ENCODE measurements around the gene SPOCK1.

Gene SPOCK1

DNA sequence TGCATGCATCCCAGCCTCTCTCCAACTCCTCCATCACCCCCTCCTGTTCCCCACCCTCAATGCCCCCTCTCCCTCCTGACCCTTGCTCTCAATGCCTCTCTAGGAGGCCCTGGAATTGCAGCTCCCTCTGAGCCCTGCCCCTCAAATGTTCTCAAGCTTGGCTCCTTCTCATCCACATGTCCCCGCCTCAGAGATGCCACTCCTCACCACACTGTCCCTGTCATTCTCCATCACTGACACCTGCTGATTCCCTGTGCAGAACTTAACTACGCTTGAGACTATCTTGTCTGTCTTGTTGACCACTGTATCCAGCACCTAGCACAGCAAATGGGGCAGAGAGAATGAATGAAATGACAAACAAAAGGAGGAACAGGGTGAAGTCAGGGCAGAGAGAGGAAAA is 314.4 kb downstream of the SPOCK1 start:
- DNase-seq, result no peak

DNA sequence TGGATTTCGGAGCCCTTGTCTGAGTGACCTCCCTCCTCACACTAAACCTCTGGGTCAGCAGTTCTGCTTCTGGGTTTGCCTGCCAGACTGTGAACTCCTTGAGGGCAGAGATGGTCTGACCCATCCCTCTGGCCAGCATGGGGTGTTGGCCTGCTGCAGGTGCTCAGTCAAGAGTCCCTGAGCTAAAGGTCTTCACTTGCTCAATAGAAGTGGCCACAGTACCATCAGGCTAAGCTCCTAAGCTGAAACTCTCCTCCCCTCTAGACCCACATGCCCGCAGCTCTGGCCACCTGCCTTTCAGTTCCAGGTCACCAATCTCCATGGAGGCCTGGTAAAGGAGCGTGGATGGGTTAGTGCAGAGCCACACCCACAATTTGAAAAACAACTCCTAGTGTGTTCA is 316.6 kb downstream of the SPOCK1 start:
- DNase-seq, result no peak

DNA sequence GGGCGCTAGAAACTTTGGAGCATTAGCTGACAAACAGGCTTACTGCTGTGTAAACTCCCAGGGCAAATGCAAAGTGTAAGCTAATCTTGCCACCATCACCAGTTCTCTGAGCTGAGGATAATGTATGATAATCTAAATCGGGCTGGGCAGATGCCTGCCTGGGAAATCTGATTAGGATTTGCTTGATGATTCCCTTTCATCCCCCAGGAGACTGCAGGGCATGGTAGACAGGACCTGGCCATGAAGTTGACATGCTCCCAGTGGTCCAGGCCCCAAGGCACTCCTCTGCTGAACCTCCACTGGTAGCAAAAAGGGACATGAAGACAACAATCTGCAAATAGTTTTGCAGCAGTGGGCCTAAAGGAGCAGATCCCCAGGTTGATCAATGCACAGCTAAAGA is 317.5 kb downstream of the SPOCK1 start:
- no peak for DNase-seq

GRCh38 chr5:137179203-137179602 is 319.9 kb downstream of the SPOCK1 start:
- DNase-seq, result no peak

DNA sequence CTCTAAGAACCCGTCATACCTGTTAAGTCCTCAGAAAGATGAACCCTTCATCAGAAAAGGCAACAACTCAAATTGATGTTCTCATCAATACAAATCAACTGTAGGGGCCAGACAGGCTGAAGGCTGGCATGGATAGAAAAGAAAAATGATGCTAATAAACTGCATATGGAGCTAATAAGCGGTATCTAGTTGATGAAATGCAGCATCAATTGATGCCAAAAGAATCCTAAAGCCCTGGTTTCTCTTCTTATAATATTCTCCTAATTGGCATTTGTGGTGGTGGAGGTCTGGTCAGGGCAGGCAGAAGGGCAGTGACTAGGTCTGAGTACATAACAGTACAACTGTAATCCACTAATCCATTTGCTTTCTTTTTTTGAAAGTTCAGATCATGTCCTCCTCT is 322.5 kb downstream of the SPOCK1 start:
- DNase-seq, result no peak

DNA sequence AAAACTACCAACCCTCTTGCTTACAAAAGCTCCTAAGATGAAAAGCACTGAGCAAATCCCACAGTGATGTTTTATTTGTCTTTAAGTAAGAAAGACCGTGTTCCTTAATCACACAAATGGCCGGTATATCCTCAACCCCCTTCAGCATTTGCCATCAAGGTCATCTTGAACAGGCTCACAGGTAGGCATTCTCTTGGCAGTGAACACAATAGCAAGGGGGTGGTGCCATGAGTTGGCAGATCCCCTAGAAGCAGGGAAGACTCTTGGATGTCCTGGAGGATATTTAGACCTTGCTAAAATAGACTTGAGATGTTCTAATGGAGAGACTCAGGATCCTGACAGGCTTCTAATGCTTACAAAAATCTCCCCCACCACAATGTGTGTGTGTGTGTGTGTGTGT is 323.0 kb downstream of the SPOCK1 start:
- no peak for DNase-seq

DNA sequence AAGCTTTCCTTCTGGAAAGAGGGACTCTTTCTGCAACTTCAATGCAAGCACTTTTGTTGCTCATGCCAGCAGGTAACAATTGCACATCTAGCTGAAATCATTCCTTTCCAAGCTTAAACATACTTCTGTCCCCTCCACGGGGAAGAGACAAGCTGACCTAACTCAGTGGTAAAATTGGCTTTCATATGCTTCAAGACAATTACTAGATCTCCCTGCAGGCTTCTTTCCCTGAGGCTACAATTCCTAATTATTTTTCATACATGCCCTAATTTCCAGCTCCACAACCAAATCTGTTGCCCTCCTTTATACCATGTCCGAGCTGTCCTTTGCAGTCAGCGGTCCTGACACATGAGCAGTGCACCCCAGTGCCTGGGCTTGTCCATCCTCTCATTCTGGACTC is 324.9 kb downstream of the SPOCK1 start:
- DNase-seq, result no peak

- no peak for DNase-seq
These were observed 326.9 kb downstream of the SPOCK1 start for GRCh38 chr5:137172258-137172657.

DNA sequence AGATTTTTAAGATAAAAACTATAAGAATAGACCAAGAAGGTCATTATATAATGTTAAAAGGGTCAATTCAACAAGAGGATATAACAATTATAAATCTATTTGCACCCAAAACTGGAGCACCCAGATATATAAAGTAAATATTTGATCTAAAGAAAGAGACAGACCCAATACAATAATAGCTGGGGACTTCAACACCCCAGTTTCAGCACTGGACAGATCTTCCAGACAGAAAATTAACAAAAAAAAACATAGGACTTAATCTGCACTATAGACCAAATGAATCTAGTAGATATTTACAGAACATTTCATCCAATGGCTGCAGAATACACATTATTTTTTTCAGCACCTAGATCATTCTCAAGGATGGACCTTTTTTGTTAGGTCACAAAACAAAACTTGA is 331.9 kb downstream of the SPOCK1 start:
- no peak for DNase-seq

DNA sequence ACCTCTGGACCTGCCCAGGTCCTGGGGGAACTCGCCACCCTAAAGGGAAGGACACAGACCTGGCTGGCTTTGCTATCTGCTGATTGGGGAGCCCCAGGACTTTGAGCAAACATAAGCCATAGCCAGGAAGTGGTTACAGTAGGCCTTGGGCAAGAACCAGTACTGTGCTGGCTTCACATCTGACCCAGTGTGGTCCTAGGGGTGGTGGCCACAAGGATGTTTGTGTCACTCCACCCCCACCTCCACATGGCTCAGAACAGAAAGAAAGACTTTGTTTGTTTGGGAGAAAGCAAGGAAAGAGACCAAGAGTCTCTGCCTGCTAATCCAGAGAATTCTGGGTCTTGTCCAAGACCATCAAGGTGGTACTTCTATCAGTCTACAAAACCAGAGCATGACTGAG is 334.2 kb downstream of the SPOCK1 start:
- no peak for DNase-seq

GRCh38 chr5:137164536-137164935 is 334.6 kb downstream of the SPOCK1 start:
- no peak for DNase-seq

DNA sequence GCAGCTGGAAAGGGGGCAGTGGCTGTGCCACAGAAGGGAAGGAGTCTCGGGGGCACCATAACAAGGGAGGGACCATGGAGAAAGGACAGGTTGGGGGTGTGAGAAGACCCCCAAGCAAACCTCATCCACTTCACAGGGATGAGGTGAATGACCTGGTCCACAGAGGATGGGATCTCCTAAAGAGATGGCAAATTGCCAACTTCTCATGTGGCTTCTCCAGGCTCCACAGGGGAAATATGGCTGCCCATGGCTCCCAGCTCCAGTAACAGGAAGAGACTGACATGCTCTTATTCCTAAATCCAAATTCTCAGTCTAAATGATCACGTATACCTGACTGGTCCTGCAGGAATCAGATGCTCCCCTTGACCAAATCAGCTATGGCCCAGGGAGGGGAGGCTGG is 340.4 kb downstream of the SPOCK1 start:
- DNase-seq, result no peak

- DNase-seq, result no peak
These were observed 342.9 kb downstream of the SPOCK1 start for GRCh38 chr5:137156180-137156579.

- no peak for DNase-seq
These were observed 343.7 kb downstream of the SPOCK1 start for GRCh38 chr5:137155261-137156000.

DNA sequence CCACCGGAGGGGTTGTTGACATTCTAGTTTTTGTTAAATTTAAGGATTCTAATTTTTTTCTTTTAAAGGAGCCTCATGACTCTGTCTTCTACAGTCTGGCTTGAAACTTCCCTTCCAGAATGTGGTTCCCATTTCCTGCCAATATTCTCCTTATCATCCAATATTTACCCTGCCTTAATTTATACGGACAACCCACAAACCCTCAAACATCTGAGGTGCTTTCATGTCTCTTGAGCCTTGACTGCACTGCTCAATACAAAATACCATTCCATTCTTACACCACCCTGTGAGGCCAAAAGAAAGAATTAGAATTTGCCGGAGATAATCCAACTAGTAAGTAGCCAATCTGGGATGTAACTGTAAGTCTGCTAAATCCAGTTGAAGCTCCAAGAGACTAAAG is 346.5 kb downstream of the SPOCK1 start:
- no peak for DNase-seq

DNA sequence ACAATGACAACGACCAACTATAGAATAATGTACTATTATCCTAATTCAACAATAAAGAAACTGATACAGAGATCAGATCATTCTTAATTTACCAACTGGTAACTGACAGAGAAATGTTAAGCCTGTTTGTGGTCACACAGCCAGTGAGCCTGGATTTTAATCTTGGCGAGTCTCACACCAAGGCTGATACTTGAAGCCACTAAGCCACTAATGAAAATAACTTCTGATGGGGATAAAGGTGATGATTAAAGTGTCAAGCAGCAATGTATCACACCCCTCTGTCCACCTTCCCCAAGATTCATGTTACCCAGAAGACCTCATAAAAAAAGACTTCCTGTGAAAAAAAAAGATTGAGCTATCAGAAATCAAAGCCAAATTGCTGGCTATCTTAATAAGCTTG is 350.5 kb downstream of the SPOCK1 start:
- no peak for DNase-seq

DNA sequence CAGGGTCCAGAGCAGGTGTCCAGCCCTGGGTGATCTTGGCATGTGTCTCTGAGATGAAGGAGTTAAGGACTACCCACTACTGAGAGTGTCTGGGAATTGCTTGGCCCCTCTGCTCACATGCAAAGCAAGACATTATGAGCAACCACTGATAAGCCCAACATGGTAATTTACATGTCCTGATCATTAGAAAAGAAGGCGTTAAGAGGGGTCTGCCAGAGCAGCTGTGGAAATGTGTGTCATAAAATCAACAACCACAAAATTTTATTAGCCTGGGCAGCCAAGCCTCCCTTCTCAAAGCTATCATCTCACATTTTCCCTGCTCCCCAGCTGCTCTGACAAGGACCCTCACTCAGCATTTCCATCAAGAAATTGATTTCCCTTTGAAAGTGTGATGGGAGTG is 351.0 kb downstream of the SPOCK1 start:
- no peak for DNase-seq

DNA sequence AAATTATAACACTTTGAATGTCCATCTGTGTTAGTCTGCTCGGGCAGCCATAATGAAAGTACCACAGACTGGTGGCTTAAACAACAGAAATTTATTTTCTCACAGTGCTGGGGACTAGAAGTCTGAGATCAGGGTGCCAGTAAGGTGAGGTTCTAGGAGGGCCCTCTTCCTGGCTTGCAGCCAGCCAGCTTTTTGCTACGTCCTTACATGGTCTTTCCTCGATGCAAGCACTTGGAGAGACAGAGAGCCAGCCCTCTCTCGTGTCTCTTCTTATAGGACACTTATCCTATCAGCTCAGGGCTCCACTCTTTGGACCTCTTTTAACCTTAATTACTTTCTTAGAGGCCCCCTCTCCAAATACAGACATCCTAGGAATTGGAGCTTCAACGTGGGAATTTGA is 351.8 kb downstream of the SPOCK1 start:
- DNase-seq, result no peak

GRCh38 chr5:137146402-137146890 is 352.7 kb downstream of the SPOCK1 start:
- no peak for DNase-seq

DNA sequence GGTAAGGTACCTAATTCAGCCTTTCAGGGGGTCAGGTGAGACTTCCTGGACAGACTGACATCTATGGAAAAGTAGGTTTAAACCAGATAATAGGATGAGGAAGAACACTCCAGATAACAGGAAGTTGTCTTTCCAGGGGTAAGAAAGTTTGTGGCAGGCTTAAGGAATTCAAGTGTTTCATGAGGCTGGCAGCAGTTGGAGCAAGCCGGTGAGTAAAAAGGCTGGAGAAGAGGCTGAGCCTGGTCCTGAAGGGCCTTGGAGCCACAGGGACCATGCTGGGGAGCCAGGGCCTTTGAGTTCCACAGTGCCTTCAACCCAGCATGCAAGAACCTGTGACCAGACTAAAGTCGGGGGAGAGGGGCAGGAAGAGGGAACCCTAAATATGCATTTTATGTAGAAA is 353.4 kb downstream of the SPOCK1 start:
- DNase-seq, result no peak

DNA sequence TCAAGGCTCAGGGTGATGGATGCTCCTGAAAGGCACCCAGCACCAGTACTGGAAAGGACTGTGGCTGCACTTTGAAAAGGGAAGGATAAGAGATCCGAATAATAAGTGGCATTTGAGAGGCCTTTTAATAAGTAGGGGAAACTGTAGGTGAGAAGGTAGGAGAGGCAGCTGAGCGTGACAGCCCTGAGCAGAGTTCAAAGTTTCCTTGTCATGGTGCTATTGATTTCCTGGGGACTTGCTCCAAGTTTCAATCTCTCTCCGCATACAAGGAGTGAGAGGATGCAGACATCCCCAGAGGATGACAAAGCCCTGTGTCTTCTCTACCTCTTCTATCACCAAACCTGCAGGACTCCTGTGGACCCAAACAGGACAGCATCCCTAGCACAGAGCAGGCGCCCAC is 354.5 kb downstream of the SPOCK1 start:
- no peak for DNase-seq

GRCh38 chr5:137142764-137143605 is 356.1 kb downstream of the SPOCK1 start:
- no peak for DNase-seq

GRCh38 chr5:137142346-137142745 is 356.8 kb downstream of the SPOCK1 start:
- no peak for DNase-seq

DNA sequence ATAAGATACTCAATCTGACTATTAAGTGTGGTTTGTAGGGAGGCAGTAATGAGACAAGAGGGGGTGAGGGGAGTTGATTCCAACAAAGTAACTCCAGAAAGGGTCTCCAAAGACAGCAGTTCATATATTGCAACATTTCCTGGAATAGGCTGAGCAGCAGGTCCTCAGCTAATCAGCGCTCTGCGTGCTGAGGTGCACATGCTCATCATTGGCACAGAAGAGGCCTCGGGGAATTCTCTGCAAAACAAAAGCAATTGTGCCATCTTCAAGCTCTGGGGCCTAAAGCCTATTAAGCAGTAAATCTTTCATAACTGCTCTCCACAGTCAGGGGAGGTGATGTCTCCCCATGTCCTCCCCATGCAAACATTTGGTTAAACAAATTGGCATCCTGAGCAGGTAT is 357.3 kb downstream of the SPOCK1 start:
- DNase-seq, result no peak
